Calu3 (cell line): Measurements from ENCODE around the gene SLC22A17. TPM values are rescaled to one million over a fixed set of nuclear protein-coding genes. Genes with fewer than 3 reads are reported as not detected.

Experiments
- BruUV-seq: library from RNA; stranded (reverse); fragments of 400-500 nt; replicated peaks from 2 replicates; lab custom pipeline; 2021; lab: Mats Ljungman, UMichigan
- CTCF ChIA-PET: fragments of 300-600 bp; sonication (Branson Sonifier 250); formaldehyde crosslinking; loops from one replicate; lab custom pipeline; 2022; ENCODE audit warnings: antibody characterized with exemption; lab: Charles Lee
- DNase-seq: peaks from one replicate; pipeline ENCODE4 v3.0.0; 2022
- H3K27ac Mint-ChIP-seq: one replicate; pipeline ENCODE4 v1.8.0; 2022; ENCODE audit warnings: mixed read lengths; ENCODE audit not compliant: unreplicated experiment
- H3K27me3 Mint-ChIP-seq: one replicate; pipeline ENCODE4 v1.8.0; 2022; ENCODE audit warnings: mixed read lengths; ENCODE audit not compliant: unreplicated experiment
- H3K36me3 Mint-ChIP-seq: one replicate; pipeline ENCODE4 v1.8.0; 2022; ENCODE audit warnings: mild to moderate bottlenecking, moderate library complexity, mixed read lengths; ENCODE audit not compliant: insufficient read depth, unreplicated experiment
- H3K4me1 Mint-ChIP-seq: one replicate; pipeline ENCODE4 v1.8.0; 2022; ENCODE audit warnings: mild to moderate bottlenecking, low read depth, mixed read lengths; ENCODE audit not compliant: unreplicated experiment
- H3K4me3 Mint-ChIP-seq: one replicate; pipeline ENCODE4 v1.8.0; 2022; ENCODE audit warnings: mild to moderate bottlenecking, low read depth, moderate library complexity, mixed read lengths; ENCODE audit not compliant: unreplicated experiment
- H3K9me3 Mint-ChIP-seq: one replicate; pipeline ENCODE4 v1.8.0; 2022; ENCODE audit warnings: low read depth, mixed read lengths; ENCODE audit not compliant: unreplicated experiment
- CTCF ChIP-seq: fragments of 200-600 bp; IDR thresholded peaks from one replicate; pipeline ENCODE4 v1.8.0; 2022; ENCODE audit warnings: antibody characterized with exemption; ENCODE audit not compliant: unreplicated experiment
- intact Hi-C: fragments of 100-400 bp; cut with micrococcal nuclease; formaldehyde crosslinking; loops from one replicate; pipeline ENCODE4 v1.10.0; 2022; ENCODE audit not compliant: unreplicated experiment
- total RNA-seq: library from RNA; stranded (reverse); gene quantifications from 2 replicates; pipeline ENCODE4 v1.2.3, GENCODE V29; 2022

SLC22A17 gene
- total RNA-seq, 1 experiment from 2014 or later: 0.61 TPM

DNA sequence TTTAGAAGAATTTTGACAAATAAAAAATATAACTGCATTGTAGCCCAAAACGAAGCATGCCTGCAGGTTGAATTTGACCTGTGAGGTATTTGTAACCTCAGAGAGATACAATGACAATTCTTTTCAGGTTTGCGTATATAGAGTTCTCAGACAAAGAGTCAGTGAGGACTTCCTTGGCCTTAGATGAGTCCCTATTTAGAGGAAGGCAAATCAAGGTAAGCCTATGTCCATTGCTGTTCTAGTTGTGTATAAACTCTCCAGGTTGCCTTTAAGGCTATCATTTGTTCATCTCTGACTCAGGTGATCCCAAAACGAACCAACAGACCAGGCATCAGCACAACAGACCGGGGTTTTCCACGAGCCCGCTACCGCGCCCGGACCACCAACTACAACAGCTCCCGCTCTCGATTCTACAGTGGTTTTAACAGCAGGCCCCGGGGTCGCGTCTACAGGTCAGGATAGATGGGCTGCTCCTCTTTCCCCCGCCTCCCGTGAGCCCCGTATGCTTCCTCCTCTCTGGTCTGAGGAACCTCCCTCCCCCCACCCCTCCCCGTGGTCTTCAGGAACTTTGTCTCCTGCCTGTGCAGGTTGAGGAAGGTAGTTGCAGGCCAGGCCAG, 28.7 kb downstream of the SLC22A17 start:
- intact Hi-C loops: loop anchor here (10.0 kb wide), 1 partner anchor 231 kb away; the partner anchor contains the start of genes THTPA and ZFHX2
- Mint-ChIP-seq H3K36me3 (peaks cover 76% of the 10 kb centered on the region), H3K27ac (no peak overlapping the region), H3K4me1 (peaks cover 19% of the 10 kb centered on the region), H3K4me3 (no peak overlapping the region), H3K9me3 (no peaks in the 10 kb centered on the region), H3K27me3 (no peaks in the 10 kb centered on the region)
- no peak for TF ChIP-seq CTCF
- no peak for DNase-seq
- CTCF ChIA-PET: no interaction called here
- no TSS peak for BruUV-seq

GRCh38 chr14:23322568-23323517, 29.8 kb downstream of the SLC22A17 start:
- Mint-ChIP-seq H3K27ac (peak overlapping the region; percentile 92), H3K9me3 (no peaks in the 10 kb centered on the region), H3K27me3 (no peaks in the 10 kb centered on the region), H3K4me1 (peaks cover 11% of the 10 kb centered on the region), H3K36me3 (peaks cover 76% of the 10 kb centered on the region), H3K4me3 (peak overlapping the region; percentile 92)
- BruUV-seq: TSS peak; percentile 40
- DNase-seq: no peak
- CTCF ChIA-PET: interaction anchor here (2.2 to 2.7 kb wide), 2 partner anchors 16 to 22 kb away, joined by 8 to 12 read pairs; partner anchors contain the start of gene BCL2L2
- TF ChIP-seq CTCF: no peak
- intact Hi-C loops: loop anchor here (10.0 kb wide), 1 partner anchor 232 kb away; the partner anchor contains the start of genes THTPA and ZFHX2

DNA sequence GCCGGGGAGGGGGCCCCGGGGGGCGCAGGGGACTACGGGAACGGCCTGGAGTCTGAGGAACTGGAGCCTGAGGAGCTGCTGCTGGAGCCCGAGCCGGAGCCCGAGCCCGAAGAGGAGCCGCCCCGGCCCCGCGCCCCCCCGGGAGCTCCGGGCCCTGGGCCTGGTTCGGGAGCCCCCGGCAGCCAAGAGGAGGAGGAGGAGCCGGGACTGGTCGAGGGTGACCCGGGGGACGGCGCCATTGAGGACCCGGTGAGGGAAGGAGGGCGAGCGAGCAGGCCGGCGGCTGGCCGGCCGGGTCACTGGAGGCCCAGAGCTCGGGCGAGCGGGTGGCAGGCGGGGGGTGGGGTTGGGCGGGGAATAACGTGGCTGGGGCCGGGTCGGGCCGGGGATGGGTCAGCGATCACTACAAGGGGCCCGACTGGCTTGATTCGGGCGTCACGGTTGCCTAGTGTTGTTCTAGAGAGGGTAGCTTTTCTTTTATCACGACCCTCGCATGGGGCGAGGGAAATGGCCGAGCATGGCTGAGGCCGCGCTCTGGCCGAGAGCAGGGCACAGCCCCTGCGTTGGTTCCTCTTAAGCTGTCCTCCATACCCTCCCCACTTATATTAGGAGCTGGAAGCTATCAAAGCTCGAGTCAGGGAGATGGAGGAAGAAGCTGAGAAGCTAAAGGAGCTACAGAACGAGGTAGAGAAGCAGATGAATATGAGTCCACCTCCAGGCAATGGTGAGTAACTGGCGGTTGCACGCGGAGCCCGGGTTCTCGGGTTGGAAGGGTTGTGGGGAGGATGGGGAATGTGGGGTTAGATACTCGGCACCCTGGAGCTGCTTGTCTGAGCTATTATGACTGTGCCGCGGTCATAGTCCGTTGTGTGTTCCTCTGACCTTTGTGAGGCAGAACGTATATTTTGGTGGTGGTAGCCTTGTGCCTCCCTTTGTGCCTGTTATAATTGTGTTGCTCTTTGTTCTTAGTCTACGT, 30.8 kb downstream of the SLC22A17 start:
- TF ChIP-seq CTCF: no peak
- Mint-ChIP-seq H3K27ac (peak overlapping the region; percentile 92), H3K36me3 (peaks cover 70% of the 10 kb centered on the region), H3K27me3 (no peaks in the 10 kb centered on the region), H3K4me3 (peak overlapping the region; percentile 92), H3K4me1 (peaks cover 11% of the 10 kb centered on the region), H3K9me3 (no peaks in the 10 kb centered on the region)
- DNase-seq: peak; percentile 36
- intact Hi-C loops: loop anchor here (10.0 kb wide), 1 partner anchor 233 kb away; the partner anchor contains the start of genes THTPA and ZFHX2
- CTCF ChIA-PET: interaction anchor here (0.6 to 2.7 kb wide), 6 partner anchors 15 to 250 kb away, joined by 3 to 12 read pairs (median 6); partner anchors contain the start of genes ACIN1 and BCL2L2
- no TSS peak for BruUV-seq
